Natural killer cell (primary cell): ENCODE data around the gene GAGE12J. TPM values are rescaled to one million over a fixed set of nuclear protein-coding genes. Genes with fewer than 3 reads are reported as not detected.
"Not testable (repeated sequence)": the region's sequence is repeated elsewhere in the genome, so short reads cannot be mapped to it uniquely, and the experiment has no call there.

Source experiments
- ATAC-seq, 3 donors: fragments of 150-1000 bp in 2 of 3; fragments of 200-7000 bp in 1 of 3; cut with Tn5 transposase; 1 replicate in 1 of 3; 2 replicates in 2 of 3; pipeline ENCODE4 v1.10.0; 2021; ENCODE audit warnings: mild to moderate bottlenecking in 2 of 3, moderate library complexity in 2 of 3
- DNase-seq, 2 donors: peaks; one replicate each; pipeline versions ENCODE4 v3.0.0 to v3.0.0-alpha.2; 2013 to 2021; ENCODE audit warnings: mixed read lengths in 1 of 2
- H3K27ac ChIP-seq: one replicate; pipeline ENCODE4 v1.5.1; 2013; ENCODE audit warnings: mild to moderate bottlenecking, low read length
- H3K27me3 ChIP-seq: one replicate; pipeline ENCODE4 v1.6.1; 2013; ENCODE audit warnings: low read length; ENCODE audit not compliant: control insufficient read depth, insufficient read depth
- H3K36me3 ChIP-seq: one replicate; pipeline ENCODE4 v1.6.1; 2013; ENCODE audit warnings: low read length; ENCODE audit not compliant: control insufficient read depth, insufficient read depth
- H3K4me1 ChIP-seq: one replicate; pipeline ENCODE4 v1.6.1; 2013; ENCODE audit warnings: low read length; ENCODE audit not compliant: control insufficient read depth, insufficient read depth
- H3K4me3 ChIP-seq: one replicate; pipeline ENCODE4 v1.5.1; 2013; ENCODE audit warnings: low read length
- H3K9me3 ChIP-seq: one replicate; pipeline ENCODE4 v1.6.1; 2013; ENCODE audit warnings: low read length; ENCODE audit not compliant: control insufficient read depth, insufficient read depth
- H3K27ac Mint-ChIP-seq, 2 donors: one replicate each; pipeline ENCODE4 v1.8.0; 2022; ENCODE audit warnings: mild to moderate bottlenecking in 2 of 2, mixed read lengths in 2 of 2, moderate library complexity in 1 of 2
- H3K27me3 Mint-ChIP-seq, 2 donors: one replicate each; pipeline ENCODE4 v1.8.0; 2022; ENCODE audit warnings: low read depth in 2 of 2, mixed read lengths in 2 of 2
- H3K36me3 Mint-ChIP-seq: one replicate; pipeline ENCODE4 v1.8.0; 2022; ENCODE audit warnings: mixed read lengths
- H3K4me1 Mint-ChIP-seq, 2 donors: one replicate each; pipeline ENCODE4 v1.8.0; 2022; ENCODE audit warnings: mixed read lengths in 2 of 2
- H3K4me3 Mint-ChIP-seq: one replicate; pipeline ENCODE4 v1.8.0; 2022; ENCODE audit warnings: mild to moderate bottlenecking, moderate library complexity, mixed read lengths
- H3K9me3 Mint-ChIP-seq, 2 donors: one replicate each; pipeline ENCODE4 v1.8.0; 2022; ENCODE audit warnings: mixed read lengths in 2 of 2
- WGBS: methylation state at CpG from one replicate; pipeline ENCODE4 v1.1.7; 2013; ENCODE audit warnings: missing lambda C conversion rate; ENCODE audit not compliant: insufficient coverage; 5-methylcytosine and 5-hydroxymethylcytosine counted together
- intact Hi-C: fragments of 100-400 bp; cut with micrococcal nuclease; formaldehyde crosslinking; loops from one replicate; pipeline ENCODE4 v1.14.2; 2022
- total RNA-seq, 4 donors: library from RNA; stranded (reverse); fragments of 120-200 nt in 1 of 4; gene quantifications; one replicate each; pipeline versions ENCODE4 v1.2.3 to v1.2.4, GENCODE V29; 2013 to 2022

GAGE12J gene
- total RNA-seq, 3 donors from 2014 or later (not counting 1 experiment from before 2014, with no cell fraction given), result not detected

DNA sequence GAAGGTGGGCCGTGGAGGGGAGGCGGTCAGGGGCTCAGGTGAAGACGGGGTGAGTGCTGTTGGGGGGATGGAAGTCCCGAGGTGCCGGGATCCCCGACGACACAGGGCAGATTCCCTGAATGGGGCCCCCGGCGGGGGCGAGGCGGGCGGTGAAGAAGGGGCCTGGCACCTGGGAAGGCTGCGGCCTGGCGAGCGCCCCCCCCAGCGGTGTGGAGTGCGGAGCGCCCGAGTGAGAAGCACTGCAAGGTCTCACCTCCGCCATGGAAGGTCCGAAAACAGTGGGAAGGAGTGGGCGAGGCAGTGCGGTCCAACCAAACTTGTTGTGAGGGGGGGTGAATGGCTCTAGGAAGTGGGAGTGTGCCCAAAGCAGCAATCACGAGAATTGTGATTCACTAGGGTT is 19.6 kb downstream of the GAGE12J start:
- ATAC-seq, H3K27me3 ChIP-seq, H3K36me3 Mint-ChIP-seq, H3K36me3 ChIP-seq, DNase-seq, H3K4me3 ChIP-seq, H3K27me3 Mint-ChIP-seq, H3K9me3 ChIP-seq, H3K27ac Mint-ChIP-seq, intact Hi-C loops, H3K27ac ChIP-seq, H3K9me3 Mint-ChIP-seq, H3K4me3 Mint-ChIP-seq, H3K4me1 Mint-ChIP-seq, H3K4me1 ChIP-seq: not testable (repeated sequence)
- WGBS, result no CpG with 5 or more reads among the region's 24 CpGs

DNA sequence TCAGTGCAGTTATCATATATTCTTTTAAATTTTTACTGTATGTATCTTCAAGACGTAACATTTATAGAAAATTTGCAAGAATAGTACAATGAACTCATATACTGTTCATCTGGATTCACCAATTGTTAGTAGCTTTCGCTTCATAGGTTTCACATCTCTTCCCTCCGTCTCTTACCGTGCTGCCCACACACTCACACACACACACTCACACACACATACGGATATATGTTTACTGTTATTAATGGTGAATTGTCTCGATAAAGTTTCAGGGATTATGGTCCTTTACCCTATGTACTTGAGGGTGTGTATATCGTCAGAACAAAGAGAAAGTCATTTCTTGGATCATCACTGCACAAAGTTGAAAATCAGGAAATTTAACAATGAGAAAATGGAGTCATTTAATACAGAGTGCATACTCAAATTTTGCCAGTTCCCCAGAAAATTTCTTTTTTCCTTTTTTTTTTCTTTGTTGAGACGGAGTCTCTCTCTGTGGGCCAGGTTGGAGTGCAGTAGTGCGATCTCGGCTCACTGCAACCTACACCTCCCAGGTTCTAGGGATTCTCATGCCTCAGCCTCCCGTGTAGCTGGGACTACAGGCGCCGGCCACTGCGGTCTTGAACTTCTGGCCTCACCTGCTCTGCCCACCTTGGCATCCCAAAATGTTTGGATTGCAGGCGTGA is 22.8 kb downstream of the GAGE12J start:
- H3K27ac Mint-ChIP-seq, H3K36me3 Mint-ChIP-seq, H3K27me3 ChIP-seq, ATAC-seq, H3K36me3 ChIP-seq, H3K27ac ChIP-seq, DNase-seq, intact Hi-C loops, H3K4me3 ChIP-seq, H3K4me3 Mint-ChIP-seq, H3K9me3 ChIP-seq, H3K9me3 Mint-ChIP-seq, H3K27me3 Mint-ChIP-seq, H3K4me1 Mint-ChIP-seq, H3K4me1 ChIP-seq: not testable (repeated sequence)
- 90% methylated on average over 4 of the region's 15 CpGs for WGBS

DNA sequence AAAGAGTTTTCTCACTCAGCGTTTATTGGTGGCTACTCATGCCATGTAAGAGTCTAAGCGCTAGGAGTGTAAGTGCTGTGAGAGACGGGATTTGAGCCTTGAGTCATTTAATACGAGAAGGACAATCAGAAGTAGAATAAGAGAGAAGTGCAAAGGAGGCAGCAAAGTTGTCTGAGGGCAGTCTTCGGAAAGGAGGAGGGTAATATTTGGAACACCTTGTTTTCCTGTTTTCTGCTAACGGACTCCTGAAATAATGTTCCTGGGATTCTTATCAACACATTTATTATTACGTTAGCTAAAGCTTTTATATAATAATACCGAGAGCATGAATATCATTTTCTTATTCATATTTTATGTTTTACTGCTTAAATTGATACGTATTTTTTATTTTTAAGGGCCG is 23.6 kb downstream of the GAGE12J start:
- ATAC-seq, H3K27me3 Mint-ChIP-seq, intact Hi-C loops, DNase-seq, H3K9me3 ChIP-seq, H3K4me3 ChIP-seq, H3K36me3 Mint-ChIP-seq, H3K9me3 Mint-ChIP-seq, H3K36me3 ChIP-seq, H3K4me3 Mint-ChIP-seq, H3K27me3 ChIP-seq, H3K4me1 ChIP-seq, H3K4me1 Mint-ChIP-seq, H3K27ac Mint-ChIP-seq, H3K27ac ChIP-seq: not testable (repeated sequence)
- WGBS, result 78% methylated on average over 3 of the region's 10 CpGs

DNA sequence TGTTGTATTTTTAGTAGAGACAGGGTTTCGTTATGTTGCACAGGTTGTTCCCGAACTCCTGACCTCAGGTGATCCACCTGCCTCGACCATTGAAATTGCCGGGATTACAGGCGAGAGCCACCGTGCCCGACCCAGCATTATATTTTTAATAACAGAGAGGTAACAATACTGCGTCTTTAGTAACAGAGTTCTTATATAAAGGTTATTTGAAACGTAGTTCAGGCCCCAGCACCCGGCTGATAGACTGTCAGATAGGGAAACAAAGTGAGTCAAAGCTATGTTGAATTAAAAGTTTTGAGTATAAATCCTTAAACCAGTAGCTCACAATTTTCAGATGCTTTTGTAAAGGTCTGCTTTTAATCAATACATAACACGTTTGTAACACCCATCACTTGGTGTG is 24.3 kb downstream of the GAGE12J start:
- H3K36me3 ChIP-seq, DNase-seq, ATAC-seq, H3K27me3 Mint-ChIP-seq, H3K4me3 Mint-ChIP-seq, intact Hi-C loops, H3K27me3 ChIP-seq, H3K4me3 ChIP-seq, H3K4me1 Mint-ChIP-seq, H3K36me3 Mint-ChIP-seq, H3K9me3 ChIP-seq, H3K9me3 Mint-ChIP-seq, H3K4me1 ChIP-seq, H3K27ac ChIP-seq, H3K27ac Mint-ChIP-seq: not testable (repeated sequence)
- WGBS, result 89% methylated on average over 6 of the region's 11 CpGs

Other genes with a start within 250 kb of the GAGE12J start
- gene PRAF2, start 248.0 kb upstream of the GAGE12J start, total RNA-seq, result 10 to 100 TPM; 18.1 to 24.8 (median 19.9) TPM
- gene WDR45, start 242.2 kb upstream of the GAGE12J start, total RNA-seq, result 100 to 1,000 TPM; 116 to 142 (median 134) TPM
- gene GPKOW, start 198.3 kb upstream of the GAGE12J start, total RNA-seq, result 10 to 100 TPM; 22.4 to 26.0 (median 25.3) TPM
- 1 to 10 TPM in 2 of 3 donors, under 1 TPM in 1; 1.00 to 1.7 (median 1.2) TPM for gene MAGIX, start 159.3 kb upstream of the GAGE12J start, total RNA-seq
- 10 to 100 TPM; 29.3 to 69.7 (median 34.8) TPM for gene PLP2, start 150.1 kb upstream of the GAGE12J start, total RNA-seq
- 1 to 10 TPM; 6.2 to 7.9 (median 6.3) TPM for gene PRICKLE3, start 135.7 kb upstream of the GAGE12J start, total RNA-seq
- gene SYP, start 121.8 kb upstream of the GAGE12J start, total RNA-seq, result 1 to 10 TPM in 1 of 3 donors, under 1 TPM in 2; 0.36 to 1.0 (median 0.80) TPM
- 1 to 10 TPM in 1 of 3 donors, under 1 TPM in 2; 0.48 to 1.1 (median 0.66) TPM for gene CACNA1F, start 88.7 kb upstream of the GAGE12J start, total RNA-seq
- gene CCDC22, start 86.6 kb upstream of the GAGE12J start, total RNA-seq, result 10 to 100 TPM; 19.6 to 22.8 (median 22.1) TPM
- gene FOXP3, start 57.3 kb upstream of the GAGE12J start, total RNA-seq, result under 1 TPM; 0.09 to 0.32 (median 0.20) TPM
- 1 to 10 TPM; 2.9 to 4.3 (median 3.6) TPM for gene PPP1R3F, start 52.2 kb upstream of the GAGE12J start, total RNA-seq
- gene GAGE10, start 18.4 kb upstream of the GAGE12J start, total RNA-seq, result not detected
- not detected for gene GAGE13, start 9.5 kb downstream of the GAGE12J start, total RNA-seq
- not detected for gene GAGE12C, start 210.1 kb downstream of the GAGE12J start, total RNA-seq
- not detected for gene GAGE12D, start 219.7 kb downstream of the GAGE12J start, total RNA-seq
- not detected for gene GAGE12E, start 229.3 kb downstream of the GAGE12J start, total RNA-seq
- gene GAGE12F, start 238.8 kb downstream of the GAGE12J start, total RNA-seq, result not detected
- gene GAGE12G, start 248.4 kb downstream of the GAGE12J start, total RNA-seq, result not detected